GM10248 (cell line): ENCODE results near the gene SIM1.

Experiments used
- CTCF ChIA-PET: fragments of 300-600 bp; sonication (Branson Sonifier 250); formaldehyde crosslinking; extraction: SDS; loops from one replicate; lab custom pipeline; 2021; ENCODE audit warnings: antibody characterized with exemption; lab: Yijun Ruan, JAX
- POLR2A ChIA-PET: fragments of 350-650 bp; sonication (Branson Sonifier 250); formaldehyde crosslinking; extraction: SDS; loops from one replicate; lab custom pipeline; 2020; ENCODE audit warnings: antibody characterized with exemption; lab: Yijun Ruan, JAX
- DNase-seq: peaks from one replicate; pipeline ENCODE4 v3.0.0; 2012; ENCODE audit errors: extremely low spot score
- CTCF ChIP-seq: IDR thresholded peaks from 2 replicates; pipeline ENCODE4 v1.5.1; 2012; ENCODE audit warnings: mild to moderate bottlenecking, low read depth; ENCODE audit errors: extremely low read depth, missing control alignments, control extremely low read depth

The SIM1 gene

GRCh38 chr6:100485268-100485667 is 20.5 kb upstream of the SIM1 start:
- TF ChIP-seq CTCF: no peak
- CTCF ChIA-PET: interaction anchor here (1.7 kb wide), 1 partner anchor 18 kb away, joined by 4 read pairs; no protein-coding TSS in a partner anchor
- POLR2A ChIA-PET: no interaction called here
- DNase-seq: no peak

GRCh38 chr6:100484474-100484873 is 19.8 kb upstream of the SIM1 start:
- no peak for DNase-seq
- POLR2A ChIA-PET: no interaction called here
- no peak for TF ChIP-seq CTCF
- CTCF ChIA-PET: no interaction called here

GRCh38 chr6:100482698-100483097 is 18.0 kb upstream of the SIM1 start:
- no peak for DNase-seq
- no peak for TF ChIP-seq CTCF
- ChIA-PET CTCF (interaction anchor here (1.0 to 2.2 kb wide), 5 partner anchors 9 to 894 kb away, joined by 3 to 10 read pairs (median 4); no protein-coding TSS in a partner anchor), POLR2A (no interaction called here)

GRCh38 chr6:100479179-100480035 is 14.7 kb upstream of the SIM1 start:
- ChIA-PET CTCF (interaction anchor here (0.7 to 2.3 kb wide), 11 partner anchors 11 to 612 kb away, joined by 3 to 10 read pairs (median 4); partner anchors contain the start of gene SIM1), POLR2A (no interaction called here)
- no peak for DNase-seq
- peak; percentile 70 for TF ChIP-seq CTCF

- CTCF ChIA-PET: interaction anchor here (1.5 to 2.7 kb wide), 3 partner anchors 7 to 359 kb away, joined by 3 to 10 read pairs (median 9); no protein-coding TSS in a partner anchor
- DNase-seq: no peak
- POLR2A ChIA-PET: no interaction called here
Measured at GRCh38 chr6:100475554-100476320, 11.0 kb upstream of the SIM1 start.

More at GRCh38 chr6:100475554-100476320, 11.0 kb upstream of the SIM1 start:
- TF ChIP-seq CTCF: no peak
